GM06990 (cell line): ENCODE results near the gene GET4.
"Not testable (repeated sequence)": the region's sequence is repeated elsewhere in the genome, so short reads cannot be mapped to it uniquely, and the experiment has no call there.

Experiments
- DNase-seq: peaks from one replicate; pipeline ENCODE4 v3.0.0-alpha.2; 2011; ENCODE audit not compliant: insufficient read length; ENCODE audit errors: extremely low read depth
- H3K27me3 ChIP-seq: replicated peaks from 2 replicates; pipeline ENCODE4 v1.6.0; 2011; ENCODE audit warnings: low read length; ENCODE audit not compliant: control insufficient read depth, insufficient read depth
- H3K36me3 ChIP-seq: 2 replicates; pipeline ENCODE4 v1.5.1; 2011; ENCODE audit warnings: low read length; ENCODE audit not compliant: control insufficient read depth, insufficient read depth
- H3K4me3 ChIP-seq: replicated peaks from 2 replicates; pipeline ENCODE4 v1.5.1; 2011; ENCODE audit warnings: low read depth, mild to moderate bottlenecking, control low read depth, low read length
- TF ChIP-seq, protein P1 (sequence below): IDR thresholded peaks from 2 replicates; pipeline ENCODE4 v1.5.1; 2011; ENCODE audit warnings: low read length, control low read depth, mild to moderate bottlenecking, inconsistent platforms; ENCODE audit not compliant: insufficient read depth, poor library complexity, severe bottlenecking

GET4 gene

DNA sequence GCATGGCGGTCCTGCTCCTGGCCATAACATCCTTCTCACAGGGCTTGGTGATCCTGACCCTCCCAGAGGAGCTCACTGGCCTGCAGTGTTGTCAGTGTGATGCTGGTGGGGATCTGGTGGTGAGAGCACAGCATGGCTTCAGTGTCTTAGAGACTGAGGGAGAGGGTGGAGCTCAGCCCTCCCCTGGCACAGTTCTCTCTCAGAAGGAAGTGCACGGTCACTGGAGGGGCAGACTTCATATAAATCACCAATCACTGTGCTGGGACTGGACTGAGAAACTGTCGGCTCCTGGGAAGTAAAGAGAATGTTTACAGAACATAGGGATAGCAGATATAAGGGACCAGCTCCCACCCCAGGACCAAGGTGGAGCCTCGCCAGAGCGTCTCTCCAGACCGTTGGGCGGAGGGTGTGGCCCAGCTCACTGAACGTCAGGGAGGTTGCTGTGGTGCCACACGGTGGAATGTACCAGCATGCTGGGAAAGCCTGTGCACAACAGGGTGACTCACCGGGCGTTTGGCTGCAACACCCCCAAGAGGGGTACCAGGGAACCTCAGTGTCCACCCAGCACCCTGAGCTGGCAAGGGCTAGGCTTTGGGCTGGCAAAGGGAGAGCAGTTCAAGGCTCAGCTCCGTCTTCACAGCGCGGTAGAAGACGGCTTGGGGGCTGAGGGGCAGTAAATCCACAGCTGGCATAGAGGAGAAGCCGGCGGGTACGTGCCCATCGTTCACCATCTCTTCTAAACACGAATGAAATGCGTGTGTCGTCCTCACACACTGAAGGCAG, 8.8 kb upstream of the GET4 start:
- H3K36me3 ChIP-seq = peaks cover 26% of the 10 kb centered on the region

DNA sequence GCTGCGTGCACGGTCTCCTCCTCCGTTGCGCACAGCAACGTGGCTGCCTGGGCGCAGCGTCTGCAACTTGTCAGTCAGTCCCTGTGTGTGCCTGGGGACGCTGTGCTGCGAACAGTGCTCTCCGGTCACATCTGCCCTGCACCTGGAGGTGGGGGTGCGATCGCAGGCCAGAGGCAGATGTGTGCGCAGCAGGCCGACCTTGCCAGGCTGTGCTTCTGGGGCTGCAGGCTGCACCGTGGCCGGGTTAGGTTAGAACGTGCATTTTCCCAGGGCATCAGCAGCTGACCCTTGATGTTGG, 8.2 kb upstream of the GET4 start:
- Histone ChIP-seq H3K4me3 (no peak overlapping the region), H3K36me3 (peaks cover 26% of the 10 kb centered on the region), H3K27me3 (no peaks in the 10 kb centered on the region)
- DNase-seq = no peak
- TF ChIP-seq, protein P1, sequence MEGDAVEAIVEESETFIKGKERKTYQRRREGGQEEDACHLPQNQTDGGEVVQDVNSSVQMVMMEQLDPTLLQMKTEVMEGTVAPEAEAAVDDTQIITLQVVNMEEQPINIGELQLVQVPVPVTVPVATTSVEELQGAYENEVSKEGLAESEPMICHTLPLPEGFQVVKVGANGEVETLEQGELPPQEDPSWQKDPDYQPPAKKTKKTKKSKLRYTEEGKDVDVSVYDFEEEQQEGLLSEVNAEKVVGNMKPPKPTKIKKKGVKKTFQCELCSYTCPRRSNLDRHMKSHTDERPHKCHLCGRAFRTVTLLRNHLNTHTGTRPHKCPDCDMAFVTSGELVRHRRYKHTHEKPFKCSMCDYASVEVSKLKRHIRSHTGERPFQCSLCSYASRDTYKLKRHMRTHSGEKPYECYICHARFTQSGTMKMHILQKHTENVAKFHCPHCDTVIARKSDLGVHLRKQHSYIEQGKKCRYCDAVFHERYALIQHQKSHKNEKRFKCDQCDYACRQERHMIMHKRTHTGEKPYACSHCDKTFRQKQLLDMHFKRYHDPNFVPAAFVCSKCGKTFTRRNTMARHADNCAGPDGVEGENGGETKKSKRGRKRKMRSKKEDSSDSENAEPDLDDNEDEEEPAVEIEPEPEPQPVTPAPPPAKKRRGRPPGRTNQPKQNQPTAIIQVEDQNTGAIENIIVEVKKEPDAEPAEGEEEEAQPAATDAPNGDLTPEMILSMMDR = no peak

More for the DNA sequence above, 8.8 kb upstream of the GET4 start:
- Histone ChIP-seq H3K4me3 (no peak overlapping the region), H3K27me3 (no peaks in the 10 kb centered on the region)
- DNase-seq = no peak
- TF ChIP-seq, protein P1 = no peak

DNA sequence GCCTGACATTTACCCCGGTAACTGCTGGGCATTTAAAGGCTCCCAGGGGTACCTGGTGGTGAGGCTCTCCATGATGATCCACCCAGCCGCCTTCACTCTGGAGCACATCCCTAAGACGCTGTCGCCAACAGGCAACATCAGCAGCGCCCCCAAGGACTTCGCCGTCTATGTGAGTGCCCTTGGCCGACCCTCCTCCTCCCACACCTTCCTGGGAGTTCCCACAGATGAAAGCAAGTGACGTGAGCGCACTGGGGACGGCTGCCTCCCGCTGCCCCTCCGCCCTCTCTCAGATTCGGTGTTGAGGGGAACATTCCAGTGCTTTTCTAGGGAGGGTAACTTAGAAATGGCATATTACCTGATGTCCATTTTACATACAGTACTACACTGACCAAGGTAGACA, 7.0 kb upstream of the GET4 start:
- H3K36me3 ChIP-seq = peaks cover 25% of the 10 kb centered on the region
- H3K27me3 ChIP-seq = no peaks in the 10 kb centered on the region
- DNase-seq = no peak
- TF ChIP-seq, protein P1 = no peak
- no peak overlapping the region for H3K4me3 ChIP-seq

DNA sequence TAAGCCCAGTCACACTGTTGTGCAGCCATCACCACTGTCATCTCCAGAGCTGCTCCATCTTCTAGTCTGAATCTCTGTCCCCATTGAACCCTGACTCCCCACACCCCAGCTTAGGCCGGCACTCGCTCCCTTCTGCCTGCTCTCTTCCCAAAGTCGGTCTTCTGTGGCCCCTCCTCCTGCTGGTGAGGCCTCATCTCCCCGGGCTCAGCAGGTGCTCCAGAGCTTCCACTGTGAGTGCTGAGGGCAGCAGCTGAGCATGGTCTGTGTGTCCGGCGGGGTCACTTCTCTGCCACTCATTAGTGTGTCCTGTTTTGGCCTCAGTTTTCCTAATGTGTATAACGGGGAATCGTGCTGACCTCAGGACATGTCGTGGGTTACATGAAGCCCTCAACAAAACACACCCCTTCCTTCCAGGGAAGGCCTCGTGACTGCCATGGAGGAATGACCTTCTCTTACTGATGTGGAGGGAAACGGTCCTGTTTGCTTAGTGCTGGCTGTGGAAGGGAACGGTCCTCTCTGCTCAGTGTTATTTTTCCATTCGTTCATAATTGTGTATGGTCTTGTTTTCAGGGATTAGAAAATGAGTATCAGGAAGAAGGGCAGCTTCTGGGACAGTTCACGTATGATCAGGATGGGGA, 4.3 kb upstream of the GET4 start:
- TF ChIP-seq, protein P1 = no peak
- Histone ChIP-seq H3K36me3 (peaks cover 20% of the 10 kb centered on the region), H3K4me3 (no peak overlapping the region), H3K27me3 (no peaks in the 10 kb centered on the region)
- no peak for DNase-seq

DNA sequence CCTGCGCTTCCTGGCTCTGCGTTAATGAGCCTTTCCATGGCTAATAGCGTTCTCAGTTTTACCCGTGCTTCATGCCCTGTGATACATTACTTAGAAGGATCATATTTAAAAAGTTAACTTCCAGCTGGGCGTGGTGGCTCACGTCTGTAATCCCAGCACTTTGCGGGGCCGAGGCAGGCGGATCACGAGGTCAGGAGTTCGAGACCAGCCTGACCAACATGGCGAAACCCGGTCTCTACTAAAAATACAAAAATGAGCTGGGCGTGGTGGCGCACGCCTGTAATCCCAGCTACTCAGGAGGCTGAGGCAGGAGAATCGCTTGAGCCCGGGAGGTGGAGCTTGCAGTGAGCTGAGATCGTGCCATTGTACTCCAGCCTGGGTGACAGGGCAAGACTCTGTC, 3.7 kb upstream of the GET4 start:
- not testable (repeated sequence) for H3K4me3 ChIP-seq, H3K27me3 ChIP-seq, DNase-seq
- peaks cover 14% of the 10 kb centered on the region for H3K36me3 ChIP-seq

DNA sequence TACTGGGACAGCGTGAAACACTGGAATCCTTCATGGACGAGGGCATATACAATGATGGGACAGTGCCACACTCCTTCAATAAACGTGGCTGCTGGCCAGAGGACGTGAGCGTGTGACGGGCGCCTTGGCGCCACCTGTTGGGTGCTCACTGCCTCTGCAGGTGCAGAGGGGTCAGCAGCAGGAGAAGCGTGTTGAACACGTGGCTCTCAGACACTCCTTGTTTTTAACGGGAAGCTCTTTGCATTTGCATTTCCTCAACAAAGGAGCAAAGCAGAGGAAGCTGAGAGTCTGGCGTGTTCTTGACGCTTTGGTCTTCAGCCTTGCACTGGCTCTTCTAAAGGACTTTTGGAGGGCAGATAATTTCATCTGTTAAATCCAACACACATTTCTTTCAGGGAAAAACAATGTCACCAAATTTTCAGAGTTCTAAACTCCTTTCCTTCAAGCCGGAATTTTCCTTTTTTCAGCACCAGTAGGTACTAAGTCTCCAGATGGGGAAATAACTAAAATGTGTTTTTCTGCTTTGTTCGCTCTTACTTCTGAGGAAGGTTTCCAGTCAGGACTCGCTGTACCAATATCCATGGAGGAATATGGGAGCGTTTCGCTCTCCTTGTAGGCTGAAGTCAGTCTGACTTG, 2.9 kb upstream of the GET4 start:
- H3K4me3 ChIP-seq = no peak overlapping the region
- TF ChIP-seq, protein P1 = peak; percentile 98
- H3K36me3 ChIP-seq = peaks cover 9% of the 10 kb centered on the region
- DNase-seq = peak; percentile 75
- H3K27me3 ChIP-seq = no peaks in the 10 kb centered on the region
